Cardiac fibroblast (primary cell): ENCODE results near the gene CLASP2.

Experiments used
- DNase-seq, 2 donors: peaks; one replicate each; pipeline versions ENCODE4 v3.0.0 to v3.0.0-alpha.2; 2010; ENCODE audit warnings: low read depth in 2 of 2
- H3K4me3 ChIP-seq, 2 donors: replicated peaks in 1 of 2; 1 replicate in 1 of 2; 2 replicates in 1 of 2; pipeline ENCODE4 v1.5.1; 2011; ENCODE audit warnings: low read depth in 2 of 2, low read length in 2 of 2, mild to moderate bottlenecking in 2 of 2, moderate library complexity in 1 of 2
- CTCF ChIP-seq: IDR thresholded peaks from one replicate; pipeline ENCODE4 v1.5.1; 2011; ENCODE audit warnings: low read depth, mild to moderate bottlenecking, low read length, inconsistent platforms

CLASP2 gene

DNA sequence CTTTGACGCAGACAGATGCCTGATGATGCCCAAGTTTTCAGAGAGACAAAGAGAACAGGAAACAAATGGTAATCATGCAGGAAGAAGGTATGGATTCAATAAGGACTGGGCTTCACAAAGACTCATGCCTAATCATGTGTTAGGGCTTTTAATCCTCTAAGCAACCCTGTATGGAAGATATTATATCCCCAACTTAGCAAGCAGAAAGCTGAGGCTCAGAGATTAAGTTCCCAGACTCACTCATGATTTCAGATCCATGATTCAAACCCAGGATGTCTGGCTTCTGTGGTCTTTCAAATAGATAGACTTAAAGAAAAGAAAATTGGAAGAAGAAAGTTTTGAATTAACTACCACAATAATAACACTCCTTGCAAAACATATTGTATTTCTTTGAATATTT lies 4.1 kb upstream of the CLASP2 start:
- DNase-seq: peak in 1 of 2 donors; percentile 46
- H3K4me3 ChIP-seq: no peak overlapping the region
- no peak for TF ChIP-seq CTCF

GRCh38 chr3:33718595-33718907 lies 497 bp upstream of the CLASP2 start:
- no peak for DNase-seq
- peak overlapping the region; percentile 84 to 85 for H3K4me3 ChIP-seq
- no peak for TF ChIP-seq CTCF

- peak overlapping the region; percentile 84 to 85 for H3K4me3 ChIP-seq
- DNase-seq: peak; percentile 70 to 71
- no peak for TF ChIP-seq CTCF
Measured at GRCh38 chr3:33717616-33717865, 513 bp downstream of the CLASP2 start.

- no peak for DNase-seq
- H3K4me3 ChIP-seq: peak overlapping the region; percentile 84 to 85
- no peak for TF ChIP-seq CTCF
Measured at GRCh38 chr3:33716227-33716626, 1.8 kb downstream of the CLASP2 start.

DNA sequence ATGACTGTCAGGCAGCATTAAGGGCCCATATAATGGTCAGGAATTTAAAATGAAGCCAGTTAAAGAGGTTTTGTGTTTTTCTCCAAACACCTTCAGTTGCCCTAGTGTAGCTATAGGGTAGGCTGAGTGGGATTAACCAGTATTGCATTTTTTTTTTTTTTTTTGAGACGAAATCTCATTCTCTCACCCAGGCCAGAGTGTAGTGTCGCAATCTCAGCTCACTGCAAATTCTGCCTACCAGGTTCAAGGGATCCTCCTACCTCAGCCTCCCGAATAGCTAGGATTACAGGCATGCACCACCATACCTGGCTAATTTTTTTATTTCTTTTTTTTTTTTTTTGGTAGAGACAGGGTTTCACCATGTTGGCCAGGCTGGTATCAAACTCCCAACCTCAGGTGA lies 7.0 kb downstream of the CLASP2 start:
- TF ChIP-seq CTCF: no peak
- no peak overlapping the region for H3K4me3 ChIP-seq
- no peak for DNase-seq

DNA sequence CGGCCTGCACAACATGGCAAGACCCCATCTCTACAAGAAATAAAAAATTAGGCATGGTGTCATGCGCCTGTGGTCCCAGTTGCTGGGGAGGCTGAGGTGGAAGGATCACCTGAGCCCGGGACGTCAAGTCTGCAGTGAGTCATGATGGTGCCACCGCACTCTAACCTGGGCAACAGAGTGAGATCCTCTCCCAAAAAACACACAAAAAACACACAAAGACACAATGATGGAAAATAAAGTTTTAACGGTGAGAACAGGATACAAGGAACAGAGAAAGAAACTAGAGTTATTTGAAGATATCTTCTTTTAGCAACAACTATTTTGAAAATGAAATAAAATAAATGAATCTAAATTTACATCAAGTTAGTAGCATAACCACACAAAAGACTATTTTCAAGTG lies 12.0 kb downstream of the CLASP2 start:
- H3K4me3 ChIP-seq: no peak overlapping the region
- no peak for TF ChIP-seq CTCF
- DNase-seq: no peak

DNA sequence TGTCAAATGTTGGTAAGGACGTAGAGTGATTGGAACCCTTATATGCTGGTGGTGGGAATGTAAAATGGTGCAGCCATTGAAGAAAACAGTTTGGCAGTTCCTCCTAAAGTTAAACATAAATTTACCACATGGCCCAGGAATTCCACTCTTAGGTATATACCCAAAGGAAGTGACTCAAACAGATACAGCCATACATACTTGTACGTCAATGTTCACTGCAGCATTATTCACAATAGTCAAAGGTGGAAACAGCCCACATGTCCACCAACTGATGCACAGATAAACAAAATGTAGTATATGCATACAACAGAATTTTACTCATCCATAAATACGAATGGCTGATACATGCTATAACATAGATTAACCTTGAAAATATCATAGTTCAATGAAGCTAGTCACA lies 13.2 kb downstream of the CLASP2 start:
- no peak overlapping the region for H3K4me3 ChIP-seq
- DNase-seq: peak in 1 of 2 donors; percentile 18
- no peak for TF ChIP-seq CTCF
